CD14-positive monocyte (primary cell): ENCODE results near the gene PSMB5. TPM values are rescaled to one million over a fixed set of nuclear protein-coding genes. Genes with fewer than 3 reads are reported as not detected.

Experiments used
- DNase-seq, 3 donors: peaks; one replicate each; pipeline ENCODE4 v3.0.0-alpha.2; 2011 to 2022
- H2AFZ ChIP-seq: 2 replicates; pipeline ENCODE4 v1.6.0; 2012; ENCODE audit warnings: mild to moderate bottlenecking, low read depth, low read length, inconsistent platforms; ENCODE audit not compliant: insufficient read depth, poor library complexity, severe bottlenecking
- H3K27ac ChIP-seq, 2 donors: 1 replicate in 1 of 2; 2 replicates in 1 of 2; pipeline ENCODE4 v1.5.1; 2012 to 2013; ENCODE audit warnings: low read length in 2 of 2, control low read depth in 1 of 2, inconsistent platforms in 1 of 2, low read depth in 1 of 2, mild to moderate bottlenecking in 1 of 2
- H3K27me3 ChIP-seq, 2 donors: one replicate each; pipeline versions ENCODE4 v1.6.0 to v1.6.1; 2011 to 2013; ENCODE audit warnings: low read length in 2 of 2; ENCODE audit not compliant: control insufficient read depth in 2 of 2, insufficient read depth in 2 of 2
- H3K36me3 ChIP-seq, 2 donors: replicated peaks in 1 of 2; 1 replicate in 1 of 2; 2 replicates in 1 of 2; pipeline versions ENCODE4 v1.5.1 to v1.6.1; 2012 to 2013; ENCODE audit warnings: low read length in 2 of 2, control low read depth in 1 of 2, inconsistent platforms in 1 of 2, mild to moderate bottlenecking in 1 of 2; ENCODE audit not compliant: insufficient read depth in 2 of 2, control insufficient read depth in 1 of 2
- H3K4me1 ChIP-seq, 2 donors: 1 replicate in 1 of 2; 2 replicates in 1 of 2; pipeline versions ENCODE4 v1.5.1 to v1.6.1; 2012 to 2013; ENCODE audit warnings: low read length in 2 of 2, control low read depth in 1 of 2, inconsistent platforms in 1 of 2, mild to moderate bottlenecking in 1 of 2, moderate library complexity in 1 of 2; ENCODE audit not compliant: insufficient read depth in 2 of 2, control insufficient read depth in 1 of 2
- H3K4me2 ChIP-seq: replicated peaks from 2 replicates; pipeline ENCODE3; 2012; ENCODE audit warnings: low read length, moderate library complexity, mild to moderate bottlenecking; ENCODE audit not compliant: poor library complexity, severe bottlenecking; ENCODE audit errors: extremely low read depth
- H3K4me3 ChIP-seq, 3 experiments: fragments of 200-600 bp in 1 of 3; sonication (generic) in 1 of 3; replicated peaks in 1 of 3; 1 replicate in 2 of 3; 2 replicates in 1 of 3; pipeline ENCODE4 v1.5.1; 2011 to 2013; ENCODE audit warnings: low read length in 3 of 3, mild to moderate bottlenecking in 3 of 3, control low read depth in 2 of 3, low read depth in 2 of 3, inconsistent platforms in 1 of 3, moderate library complexity in 1 of 3
- H3K79me2 ChIP-seq: 2 replicates; pipeline ENCODE4 v1.6.0; 2012; ENCODE audit warnings: mild to moderate bottlenecking, control low read depth, inconsistent platforms, low read length, moderate library complexity; ENCODE audit not compliant: insufficient read depth
- H3K9ac ChIP-seq: 2 replicates; pipeline ENCODE4 v1.6.0; 2017; ENCODE audit warnings: low read length, mild to moderate bottlenecking; ENCODE audit not compliant: insufficient read depth, poor library complexity, severe bottlenecking
- H3K9me3 ChIP-seq, 2 donors: replicated peaks in 1 of 2; 1 replicate in 1 of 2; 2 replicates in 1 of 2; pipeline versions ENCODE4 v1.5.1 to v1.6.1; 2012 to 2013; ENCODE audit warnings: low read length in 2 of 2, control low read depth in 1 of 2; ENCODE audit not compliant: control insufficient read depth in 1 of 2, insufficient read depth in 1 of 2
- H4K20me1 ChIP-seq: 2 replicates; pipeline ENCODE4 v1.6.0; 2012; ENCODE audit warnings: mild to moderate bottlenecking, low read length, control low read depth, moderate library complexity; ENCODE audit not compliant: insufficient read depth
- H3K27ac Mint-ChIP-seq, 7 donors: one replicate each; pipeline ENCODE4 v1.8.0; 2020; ENCODE audit warnings: mild to moderate bottlenecking in 7 of 7, mixed read lengths in 7 of 7, moderate library complexity in 6 of 7, inconsistent platforms in 2 of 7
- H3K27me3 Mint-ChIP-seq, 3 donors: one replicate each; pipeline ENCODE4 v1.8.0; 2021 to 2022; ENCODE audit warnings: low read depth in 3 of 3, mild to moderate bottlenecking in 3 of 3, mixed read lengths in 3 of 3, moderate library complexity in 3 of 3, inconsistent platforms in 1 of 3
- H3K36me3 Mint-ChIP-seq, 2 donors: one replicate each; pipeline ENCODE4 v1.8.0; 2020; ENCODE audit warnings: mixed read lengths in 2 of 2, inconsistent platforms in 1 of 2, mild to moderate bottlenecking in 1 of 2
- H3K4me1 Mint-ChIP-seq: one replicate; pipeline ENCODE4 v1.8.0; 2020; ENCODE audit warnings: mild to moderate bottlenecking, mixed read lengths
- H3K4me3 Mint-ChIP-seq, 2 donors: one replicate each; pipeline ENCODE4 v1.8.0; 2020; ENCODE audit warnings: mild to moderate bottlenecking in 2 of 2, mixed read lengths in 2 of 2, moderate library complexity in 1 of 2
- H3K9me3 Mint-ChIP-seq, 7 donors: one replicate each; pipeline ENCODE4 v1.8.0; 2020 to 2022; ENCODE audit warnings: mixed read lengths in 7 of 7, mild to moderate bottlenecking in 6 of 7, moderate library complexity in 6 of 7, inconsistent platforms in 2 of 7
- CTCF ChIP-seq: fragments of 200-600 bp; IDR thresholded peaks from one replicate; pipeline ENCODE4 v1.8.0; 2022; ENCODE audit warnings: antibody characterized with exemption, mild to moderate bottlenecking
- WGBS: methylation state at CpG from one replicate; pipeline ENCODE4 v1.1.5; 2013; ENCODE audit warnings: missing lambda C conversion rate; ENCODE audit not compliant: insufficient coverage; 5-methylcytosine and 5-hydroxymethylcytosine counted together
- intact Hi-C, 2 donors: fragments of 100-400 bp; cut with micrococcal nuclease; formaldehyde crosslinking; loops; one replicate each; pipeline versions ENCODE4 v1.15.0 to v1.15.1; 2023
- polyA plus RNA-seq, 3 donors: library from polyadenylated mRNA; depleted of rRNA in 1 of 3; unstranded in 2 of 3; stranded (reverse) in 1 of 3; fragments of 300-500 nt in 2 of 3; fragments of >200 nt in 1 of 3; fragmentation: Illumina TruSeq in 2 of 3; gene quantifications; 1 replicate in 2 of 3; 2 replicates in 1 of 3; pipeline ENCODE4 v1.2.3, GENCODE V29; 2012 to 2021

PSMB5 gene
- polyA plus RNA-seq, 3 donors = 16.8 to 61.8 (median 57.6) TPM

- Histone ChIP-seq H4K20me1 (no peaks in the 10 kb centered on the region), H3K4me3 (no peak overlapping the region), H2AFZ (no peak overlapping the region), H3K27me3 (no peaks in the 10 kb centered on the region), H3K4me1 (no peaks in the 10 kb centered on the region), H3K27ac (no peak overlapping the region), H3K79me2 (no peaks in the 10 kb centered on the region), H3K9ac (no peak overlapping the region), H3K4me2 (no peak overlapping the region), H3K9me3 (no peaks in the 10 kb centered on the region), H3K36me3 (peaks cover 5 to 18% of the 10 kb centered on the region in 2 donors)
- TF ChIP-seq CTCF = no peak
- Mint-ChIP-seq H3K9me3 (no peaks in the 10 kb centered on the region), H3K4me3 (no peak overlapping the region), H3K36me3 (peaks cover 14 to 22% of the 10 kb centered on the region in 2 donors), H3K4me1 (peaks cover 5% of the 10 kb centered on the region), H3K27me3 (no peaks in the 10 kb centered on the region), H3K27ac (no peak overlapping the region)
- WGBS = 94% methylated on average over 14 of the region's 16 CpGs
- DNase-seq = no peak
- intact Hi-C loops = no loop called here
Observed at GRCh38 chr14:22998329-22999012, 36.2 kb downstream of the PSMB5 start.

GRCh38 chr14:22997676-22998323, 36.9 kb downstream of the PSMB5 start:
- Mint-ChIP-seq H3K27me3 (no peaks in the 10 kb centered on the region), H3K4me3 (no peak overlapping the region), H3K27ac (no peak overlapping the region), H3K4me1 (peaks cover 5% of the 10 kb centered on the region), H3K36me3 (peaks cover 20 to 27% of the 10 kb centered on the region in 2 donors), H3K9me3 (no peaks in the 10 kb centered on the region)
- Histone ChIP-seq H3K27ac (no peak overlapping the region), H3K9ac (no peak overlapping the region), H3K36me3 (peaks cover 5 to 24% of the 10 kb centered on the region in 2 donors), H4K20me1 (no peaks in the 10 kb centered on the region), H3K4me2 (no peak overlapping the region), H3K9me3 (no peaks in the 10 kb centered on the region), H2AFZ (no peak overlapping the region), H3K27me3 (no peaks in the 10 kb centered on the region), H3K79me2 (no peaks in the 10 kb centered on the region), H3K4me1 (no peaks in the 10 kb centered on the region), H3K4me3 (no peak overlapping the region)
- WGBS = 15% methylated on average over 2 of the region's 9 CpGs
- TF ChIP-seq CTCF = no peak
- intact Hi-C loops = no loop called here
- no peak for DNase-seq
